ENCODE data around the gene IRX5.

Gene IRX5

GRCh38 chr16:54952195-54952594 is 21.5 kb downstream of the IRX5 start:
- ATAC-seq (no peak), DNase-seq (no peak)

GRCh38 chr16:54953461-54953860 is 22.8 kb downstream of the IRX5 start:
- ATAC-seq (no peak), DNase-seq (no peak)

DNA sequence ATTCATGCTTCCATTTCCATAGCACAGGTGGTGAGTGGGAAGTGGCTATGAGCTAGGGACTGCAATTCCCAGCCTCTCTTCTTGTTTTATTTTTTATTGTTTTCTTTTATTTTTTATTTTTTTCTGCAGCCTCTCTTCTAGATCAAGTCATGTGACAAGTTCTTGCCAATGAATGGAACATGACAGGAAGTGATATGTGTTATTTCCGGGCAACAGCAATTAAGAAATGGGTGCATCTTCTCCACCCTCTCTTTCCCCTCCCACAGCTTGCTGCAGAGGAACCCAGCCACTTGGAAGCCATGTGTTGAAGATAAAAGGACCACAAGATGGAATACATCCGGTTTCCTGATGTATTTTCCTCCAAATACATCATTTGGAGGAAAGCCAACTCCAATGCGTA is 23.6 kb downstream of the IRX5 start:
- ATAC-seq (no peak), DNase-seq (no peak)

- DNase-seq, result no peak
- no peak for ATAC-seq
Measured at GRCh38 chr16:54955757-54956156, 25.1 kb downstream of the IRX5 start.

- DNase-seq (peak; percentile 37), ATAC-seq (no peak)
Measured at GRCh38 chr16:54957403-54958166, 26.9 kb downstream of the IRX5 start.

DNA sequence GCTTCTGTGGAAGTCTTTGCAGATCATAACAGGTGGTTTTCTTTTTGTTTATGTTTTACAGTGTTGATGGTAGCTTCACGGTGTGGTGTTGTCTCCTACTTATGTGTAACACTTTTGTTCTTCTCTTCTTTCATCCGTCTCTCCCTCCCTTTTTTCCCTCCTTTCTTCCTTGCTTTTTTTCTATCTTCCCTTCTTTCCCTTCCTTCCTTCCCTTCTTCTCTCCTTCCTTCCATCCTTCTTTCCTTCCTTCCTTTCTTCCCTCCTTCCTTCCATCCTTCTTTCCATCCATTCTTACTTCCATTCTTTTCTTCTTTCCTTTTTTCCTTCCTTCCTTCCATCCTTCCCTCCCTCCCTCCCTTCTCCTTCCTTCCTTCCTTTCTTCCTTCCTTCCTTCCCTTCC is 31.4 kb downstream of the IRX5 start:
- no peak for ATAC-seq

GRCh38 chr16:54964239-54964638 is 33.6 kb downstream of the IRX5 start:
- ATAC-seq (no peak), DNase-seq (no peak)

More for the DNA sequence above, 31.4 kb downstream of the IRX5 start:
- DNase-seq, result no peak

DNA sequence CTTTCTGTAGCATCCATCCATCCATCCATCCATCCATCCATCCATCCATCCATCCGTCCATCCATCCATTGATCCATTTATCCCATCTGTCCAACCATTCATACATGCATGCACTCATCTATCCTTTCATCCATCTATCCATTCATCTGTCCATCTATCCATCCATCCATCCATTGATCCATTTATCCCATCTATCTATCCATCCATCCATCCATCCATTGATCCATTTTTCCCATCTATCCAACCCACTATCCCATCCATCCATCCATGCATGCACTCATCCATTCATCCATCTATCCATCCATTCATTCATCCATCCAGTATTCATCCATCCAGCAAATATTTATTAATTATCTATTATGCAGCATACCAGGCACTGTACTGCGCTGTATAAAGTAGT is 34.8 kb downstream of the IRX5 start:
- no peak for DNase-seq
- no peak for ATAC-seq

- no peak for DNase-seq
- ATAC-seq, result no peak
Measured at GRCh38 chr16:54968011-54968410, 37.3 kb downstream of the IRX5 start.

- ATAC-seq, result no peak
- DNase-seq, result no peak
Measured at GRCh38 chr16:54968784-54969183, 38.1 kb downstream of the IRX5 start.

GRCh38 chr16:54970016-54970415 is 39.4 kb downstream of the IRX5 start:
- no peak for DNase-seq
- no peak for ATAC-seq

DNA sequence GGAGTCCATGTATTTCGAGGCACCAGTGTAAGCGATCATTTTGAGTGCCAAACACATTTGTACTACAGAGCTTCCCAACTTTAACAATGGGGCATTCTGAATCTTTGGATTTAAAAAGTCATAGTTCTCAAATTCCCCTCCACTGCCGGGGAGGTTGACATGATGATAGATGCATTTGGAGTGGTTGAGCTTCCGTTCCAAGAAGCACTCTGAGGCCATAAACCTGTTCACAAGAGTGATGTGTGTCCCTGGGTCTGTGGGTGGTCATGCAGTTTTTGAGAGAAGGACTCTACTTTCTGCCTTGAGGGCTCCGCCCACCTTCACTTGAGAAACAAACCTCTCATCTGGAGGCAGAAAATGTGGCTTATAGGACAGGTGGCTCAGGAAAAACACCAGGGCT is 43.7 kb downstream of the IRX5 start:
- no peak for DNase-seq
- no peak for ATAC-seq

DNA sequence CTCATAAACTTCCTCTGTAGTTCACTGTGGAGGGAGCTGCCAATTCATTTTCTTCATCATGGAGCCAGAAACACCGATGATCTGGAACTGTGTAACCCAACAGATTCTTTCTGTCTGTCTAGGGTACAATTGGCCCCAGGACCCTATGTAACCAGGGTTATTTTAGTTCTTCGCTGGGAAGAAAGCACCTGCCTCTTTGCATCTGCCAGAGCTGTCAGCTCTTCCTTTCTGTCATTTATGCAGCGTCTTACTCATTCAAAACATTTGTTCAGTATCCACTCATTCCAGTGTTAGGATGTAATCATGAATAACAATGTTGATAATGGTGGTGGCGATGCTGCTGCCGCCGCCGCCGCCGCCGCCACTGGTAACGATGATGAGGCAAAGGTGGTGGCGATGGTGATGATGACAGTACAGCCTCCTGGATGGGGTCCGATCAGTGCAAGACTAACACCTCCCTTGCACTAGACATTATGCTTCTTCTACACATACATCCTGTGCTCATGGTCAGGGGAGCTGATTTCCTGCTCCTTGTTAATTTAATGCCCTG is 46.1 kb downstream of the IRX5 start:
- DNase-seq (no peak), ATAC-seq (no peak)

DNA sequence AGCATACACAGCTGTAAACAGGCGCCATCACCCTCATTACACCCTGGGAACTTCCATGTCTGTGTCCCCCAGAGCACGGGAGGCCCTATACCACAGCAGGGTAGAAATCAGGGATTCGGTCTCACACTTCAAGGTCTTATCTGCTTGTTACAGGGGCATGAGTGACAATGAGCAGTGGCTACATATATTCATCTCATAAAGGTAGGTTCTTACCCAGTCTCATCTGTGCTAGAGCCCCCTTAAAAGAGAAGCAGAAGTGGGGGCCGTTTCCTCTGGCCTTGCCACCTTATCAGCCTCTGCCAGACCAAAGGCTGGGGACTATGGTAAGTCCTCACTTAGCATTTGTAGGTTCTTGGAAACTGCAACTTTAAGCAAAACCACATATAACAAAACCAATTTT is 46.5 kb downstream of the IRX5 start:
- ATAC-seq (no peak), DNase-seq (no peak)

DNA sequence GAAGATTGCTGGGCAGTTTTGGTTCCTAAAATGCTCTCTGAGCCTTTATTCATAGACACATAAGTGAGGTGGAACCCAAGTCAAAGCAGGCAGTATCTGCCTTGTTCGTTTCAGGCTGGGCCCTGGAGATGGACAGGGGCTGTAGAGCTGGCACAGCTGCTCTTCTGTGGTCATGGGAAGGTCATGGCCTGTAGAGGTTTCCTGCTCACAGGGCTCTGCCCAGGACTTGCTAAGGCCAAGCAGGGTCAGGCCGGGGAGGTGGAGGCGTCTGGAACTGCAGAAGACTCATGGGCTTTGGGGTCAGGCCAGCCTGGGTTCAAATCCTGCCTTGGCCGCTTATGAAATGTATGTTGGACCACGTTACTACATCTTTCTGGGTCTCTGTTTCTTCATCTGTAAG is 50.2 kb downstream of the IRX5 start:
- DNase-seq (no peak), ATAC-seq (no peak)
